Stimulated activated CD4-positive, alpha-beta T cell treated with anti-CD3 and anti-CD28 coated beads, Interleukin-15, amount 100 ng/mL, for 24 hours (primary cell): ENCODE data around the gene NOL7.

ENCODE experiments used
- DNase-seq: peaks from one replicate; pipeline ENCODE4 v3.0.0-alpha.2; 2020

NOL7 gene

DNA sequence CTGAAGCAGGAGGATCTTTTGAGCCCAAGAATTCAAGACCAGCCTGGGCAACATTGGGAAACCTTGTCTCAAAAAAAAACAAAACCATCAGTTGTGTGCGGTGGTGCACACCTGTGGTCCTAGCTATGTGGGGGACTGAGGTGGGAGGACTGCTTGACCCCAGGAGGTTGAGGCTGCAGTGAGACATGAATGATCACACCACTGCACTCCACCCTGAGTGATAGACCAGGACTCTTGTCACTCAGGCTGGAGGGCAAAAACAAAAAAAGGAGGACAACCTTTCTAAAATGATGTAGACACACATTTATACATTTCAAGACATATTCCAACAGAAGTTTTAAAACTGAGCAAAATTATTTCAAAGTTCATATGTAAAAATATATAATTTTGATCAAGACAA lies 45.1 kb downstream of the NOL7 start:
- DNase-seq = no peak

DNA sequence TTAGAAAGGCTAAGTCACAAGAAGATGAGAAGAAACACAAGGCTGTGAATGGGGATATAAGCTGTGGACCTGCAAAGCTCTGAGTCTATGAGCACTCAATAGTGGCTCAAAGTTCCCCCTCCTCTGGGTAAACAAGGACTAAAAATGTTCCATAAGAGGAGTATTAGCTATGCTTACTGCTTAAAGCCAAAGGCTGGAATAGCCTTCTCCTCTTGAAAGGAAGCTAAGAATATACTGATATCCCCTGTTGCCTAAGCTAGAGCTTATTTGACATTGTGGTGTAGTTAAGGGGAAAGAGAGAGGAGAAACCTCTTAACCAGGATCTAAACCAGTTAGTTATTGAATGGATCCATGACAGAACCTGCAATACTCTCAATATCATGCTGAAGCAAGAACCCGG lies 45.8 kb downstream of the NOL7 start:
- DNase-seq = no peak

DNA sequence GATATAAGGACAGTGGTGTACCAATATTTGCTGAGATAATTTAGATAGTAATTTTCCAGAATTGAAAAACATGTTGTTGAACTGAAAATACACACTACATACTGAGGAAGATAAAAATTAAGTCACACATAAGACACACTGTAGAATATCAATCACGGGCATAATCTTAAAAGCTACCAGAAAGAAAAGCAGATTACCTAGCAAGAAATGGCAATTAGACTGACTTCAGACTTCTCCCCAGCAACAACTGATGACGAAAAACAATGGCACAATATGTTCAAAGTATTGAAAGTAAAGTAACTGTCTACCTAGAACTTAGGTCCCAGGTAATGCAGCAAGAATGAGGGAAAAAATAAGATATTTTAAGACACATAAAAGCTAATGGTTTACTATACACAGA lies 46.5 kb downstream of the NOL7 start:
- DNase-seq = no peak

DNA sequence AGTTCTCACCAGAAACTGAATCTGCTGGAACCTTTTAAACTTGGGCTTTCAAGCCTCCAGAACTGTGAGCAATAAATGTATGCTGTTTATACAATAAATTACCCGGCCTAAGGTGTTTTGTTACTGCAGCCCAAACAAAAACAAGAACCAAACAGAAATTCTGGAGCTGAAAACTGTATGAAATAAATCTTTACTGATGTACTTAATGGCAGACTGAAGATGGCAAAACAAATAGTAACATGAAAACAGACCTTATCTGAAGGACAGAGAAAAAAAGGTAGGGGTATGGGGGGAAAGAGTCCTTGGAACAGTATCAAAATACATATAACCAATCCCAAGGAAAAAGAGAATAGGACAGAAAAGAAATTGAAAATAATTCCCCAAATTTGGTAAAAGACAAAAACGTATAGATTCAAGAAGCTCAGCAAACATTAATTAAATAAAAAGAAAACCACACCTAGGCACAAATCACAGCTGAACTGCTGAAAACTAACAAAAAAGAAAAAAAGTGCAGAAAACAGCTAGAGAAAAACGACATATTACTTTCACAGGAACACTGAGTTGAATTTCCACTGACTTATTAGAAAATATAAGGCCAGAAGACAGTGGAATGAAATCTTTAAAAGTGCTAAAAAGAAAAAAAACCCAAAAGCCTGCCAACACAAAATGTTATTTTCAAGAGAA lies 47.7 kb downstream of the NOL7 start:
- no peak for DNase-seq

DNA sequence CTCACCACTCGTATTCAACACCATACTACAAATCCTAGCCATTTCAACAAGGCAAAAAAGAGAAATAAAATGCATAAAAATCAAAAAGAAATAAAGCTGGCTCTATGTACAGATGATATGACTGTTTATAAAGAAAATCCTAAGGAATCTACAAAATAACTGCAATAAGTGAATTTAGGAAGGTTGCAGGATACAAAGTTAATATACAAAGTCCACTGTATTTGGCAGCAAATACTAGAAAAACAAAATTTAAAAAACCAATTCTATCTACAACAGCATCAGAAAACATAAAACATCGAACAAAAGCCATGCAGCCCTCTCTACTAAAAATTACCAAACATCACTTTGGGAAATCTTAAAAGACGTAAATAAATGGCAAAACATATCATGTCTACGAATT lies 48.9 kb downstream of the NOL7 start:
- DNase-seq = no peak

DNA sequence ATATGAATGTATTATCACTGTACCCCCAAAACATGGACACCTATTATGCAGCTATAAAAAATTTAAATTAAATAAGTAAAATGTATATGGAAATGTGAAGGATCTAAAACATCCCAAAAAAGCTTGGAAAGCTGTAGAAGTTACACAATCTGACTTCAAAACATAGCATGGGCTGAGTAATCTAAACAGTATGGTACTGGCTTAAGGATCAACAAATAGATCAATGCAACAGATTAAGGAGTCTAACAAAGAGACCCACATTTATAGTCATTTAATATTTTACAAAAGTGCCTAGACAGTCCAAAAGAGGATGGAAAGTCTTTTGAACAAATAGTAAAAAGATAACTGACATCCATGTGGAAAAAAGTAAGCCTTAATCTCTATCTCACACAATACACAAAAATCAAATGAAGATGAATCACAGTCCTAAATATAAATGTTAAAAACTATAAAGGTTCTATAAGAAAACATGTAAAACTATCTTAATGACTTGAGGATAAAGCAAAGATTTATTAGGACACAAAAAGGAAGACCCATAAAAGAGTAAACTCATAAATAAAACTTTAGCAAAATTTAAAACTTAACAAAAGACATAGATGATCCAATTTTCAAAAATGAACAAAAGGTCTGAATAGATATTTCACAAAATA lies 49.7 kb downstream of the NOL7 start:
- no peak for DNase-seq

DNA sequence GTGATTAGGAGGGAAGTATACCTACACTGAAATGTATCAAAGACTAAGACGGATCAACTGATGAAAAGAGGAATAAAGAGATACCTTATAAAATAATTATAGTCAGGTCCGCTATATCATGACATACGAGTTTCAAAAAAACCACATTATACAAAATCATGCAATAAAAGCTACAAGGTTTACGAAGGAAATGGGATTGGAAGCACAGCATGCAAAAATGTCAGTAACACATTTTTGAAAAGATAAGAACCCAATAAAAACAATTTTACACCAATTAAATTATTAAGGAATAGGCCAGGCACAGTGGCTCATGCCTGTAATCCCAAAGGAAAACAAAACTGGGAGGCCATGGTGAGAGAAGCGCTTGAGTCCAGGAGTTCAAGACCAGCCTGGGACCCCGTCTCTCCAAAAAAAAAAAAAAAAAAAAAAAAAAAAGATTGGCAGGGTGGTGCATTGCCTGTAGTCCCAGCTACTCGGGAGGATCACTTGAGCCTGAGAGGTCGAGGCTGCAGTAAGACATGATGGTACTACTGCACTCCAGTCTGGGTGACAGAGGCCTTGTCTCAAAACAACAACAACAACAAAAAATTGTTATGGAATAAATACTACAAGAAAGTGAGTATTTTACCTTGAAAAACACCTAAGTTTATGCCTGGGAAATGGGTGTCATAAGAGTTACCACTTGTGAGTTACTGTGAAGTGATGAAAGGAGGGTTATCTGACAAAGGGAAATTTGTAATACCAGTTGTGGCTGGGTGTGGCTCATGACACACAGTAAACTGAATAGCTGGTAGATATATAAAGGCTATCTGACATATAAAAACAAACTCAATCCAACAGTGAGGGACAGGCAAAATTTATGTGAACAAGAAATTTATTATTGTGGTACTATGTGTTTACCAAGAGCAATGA lies 51.3 kb downstream of the NOL7 start:
- peak; percentile 19 for DNase-seq

DNA sequence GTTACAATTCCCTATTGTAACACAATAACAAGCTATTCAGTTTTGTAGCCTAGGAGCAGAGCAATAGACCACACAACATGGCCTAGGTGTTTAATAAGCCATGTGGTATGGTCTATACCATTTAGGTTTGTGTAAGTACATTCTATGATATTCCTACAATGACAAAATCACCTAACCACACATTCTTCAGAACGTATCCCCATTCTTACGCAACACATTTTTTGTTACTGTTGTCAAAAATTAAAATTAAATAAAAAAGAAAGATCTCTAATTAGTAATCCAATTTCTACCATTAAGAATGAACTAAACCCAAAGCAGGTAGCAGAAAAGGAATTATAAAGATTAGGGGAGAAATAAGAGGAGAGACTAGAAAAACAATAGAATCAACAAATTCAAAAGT lies 52.5 kb downstream of the NOL7 start:
- no peak for DNase-seq

DNA sequence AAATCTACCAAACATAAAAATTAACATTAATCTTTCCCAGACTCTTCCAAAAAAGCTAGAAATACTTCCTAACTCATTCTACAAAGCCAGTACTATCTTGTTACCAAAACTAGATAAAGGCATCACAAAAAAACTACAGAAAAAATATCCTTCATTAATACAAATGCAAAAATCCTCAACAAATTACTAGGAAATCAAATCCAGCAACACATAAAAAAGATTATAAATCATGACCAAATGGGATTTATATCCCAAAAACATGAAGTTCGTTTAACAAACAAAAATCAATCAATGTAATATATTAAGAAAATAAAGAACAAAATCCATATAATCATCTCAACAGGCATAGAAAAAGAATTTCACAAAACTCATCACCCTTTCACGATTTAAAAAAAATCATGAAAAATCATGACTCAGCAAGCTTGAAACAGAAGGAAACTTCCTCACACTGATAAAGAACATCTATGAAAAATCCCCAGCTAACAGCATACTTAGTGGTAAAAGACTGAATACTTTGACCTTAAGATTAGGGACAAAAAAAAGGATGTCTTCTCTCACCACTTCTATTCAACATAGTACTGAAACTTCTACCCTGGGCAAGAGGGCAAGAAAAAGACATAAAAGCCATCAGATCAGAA lies 53.3 kb downstream of the NOL7 start:
- DNase-seq = no peak

DNA sequence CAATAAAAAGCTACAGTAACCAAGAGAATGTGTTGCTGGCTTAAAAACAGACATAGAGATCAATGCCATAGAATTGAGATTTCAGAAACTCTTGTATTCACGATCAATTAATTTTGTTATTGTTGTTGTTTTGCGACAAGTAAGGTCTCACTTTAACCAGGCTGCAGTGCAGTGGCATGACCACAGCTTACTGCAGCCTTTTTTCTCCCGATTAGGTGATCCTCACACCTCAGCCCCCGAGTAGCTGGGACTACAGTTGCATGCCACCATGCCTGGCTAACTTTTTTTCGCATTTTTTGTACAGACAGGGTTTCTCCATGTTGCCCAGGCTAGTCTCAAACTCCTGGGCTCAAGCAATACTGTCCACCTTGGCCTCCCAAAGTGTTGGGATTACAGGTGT lies 54.3 kb downstream of the NOL7 start:
- DNase-seq = no peak
